Pancreas (tissue), 10 donors: ENCODE results near the gene RPL23. TPM values are rescaled to one million over a fixed set of nuclear protein-coding genes. Genes with fewer than 3 reads are reported as not detected.

ENCODE experiments used
- ATAC-seq, 4 donors: fragments of 200-7000 bp; cut with Tn5 transposase; one replicate each; pipeline versions ENCODE4 v1.8.0 to v1.9.1; 2020; ENCODE audit warnings: mild to moderate bottlenecking in 4 of 4, moderate library complexity in 4 of 4
- DNase-seq, 6 donors: peaks; one replicate each; pipeline ENCODE4 v3.0.0-alpha.2; 2020
- FAIRE-seq: peaks from 2 replicates; lab custom pipeline; 2012; peaks lifted over from hg19 to GRCh38; lab: Jason Lieb, UNC
- H3K27ac ChIP-seq, 4 donors: fragments of 200-600 bp; sonication (generic); 1 replicate in 3 of 4; 2 replicates in 1 of 4; pipeline versions ENCODE4 v1.5.0 to v1.8.0; 2020
- H3K27me3 ChIP-seq, 4 donors: fragments of 200-600 bp; one replicate each; pipeline ENCODE4 v1.8.0; 2021
- H3K36me3 ChIP-seq, 3 donors: fragments of 200-600 bp; sonication (generic) in 1 of 3; one replicate each; pipeline versions ENCODE4 v1.5.0 to v1.8.0; 2020 to 2021
- H3K4me1 ChIP-seq, 3 donors: fragments of 200-600 bp; one replicate each; pipeline ENCODE4 v1.8.0; 2021
- H3K4me3 ChIP-seq, 4 donors: fragments of 200-600 bp; sonication (generic) in 2 of 4; one replicate each; pipeline versions ENCODE4 v1.5.0 to v1.8.0; 2020 to 2021
- H3K9me3 ChIP-seq, 4 donors: fragments of 200-600 bp; one replicate each; pipeline ENCODE4 v1.8.0; 2021
- WGBS, 2 donors: extraction: QIAGEN DNeasy Blood & Tissue Kit; methylation state at CpG; one replicate each; pipeline ENCODE4 v1.1.7; 2013; 5-methylcytosine and 5-hydroxymethylcytosine counted together
- intact Hi-C, 3 donors: fragments of 100-400 bp; cut with DNase I; formaldehyde crosslinking; loops; one replicate each; pipeline versions ENCODE4 v1.11.1 to v1.14.2; 2022
- polyA plus RNA-seq, 2 donors: library from polyadenylated mRNA; stranded (reverse); fragments of 200-250 nt; gene quantifications; one replicate each; pipeline ENCODE4 v1.2.3, GENCODE V29; 2013
- total RNA-seq, 6 donors: library from RNA; stranded (reverse); fragmentation: NEBNext Ultra II Directional in 4 of 6; extraction: Animal tissue kit (Norgen Biotek cat#: 25700) in 4 of 6; gene quantifications; one replicate each; pipeline versions ENCODE4 v1.2.1 to v1.2.4, GENCODE V29; 2021 to 2023
- TF ChIP-seq, protein P1 (sequence below), 4 donors: fragments of 200-600 bp; sonication (generic) in 3 of 4; IDR thresholded peaks; one replicate each; pipeline versions ENCODE4 v1.5.0 to v1.8.0; 2021; ENCODE audit warnings: antibody characterized with exemption in 4 of 4
- donor health status: healthy with polysubstance abuse.
- donor health status: DM: no; HTN: no; CAD: no; lungs with moderate emphysema.
- donor health status: DM: no; HTN: no; CAD: no.
- donor health status: control.
- donor health status: control.
- donor health status: Bipolar disorder and iron deficiency.
- donor health status: DM: yes; HTN: yes; CAD: no.
- donor health status: DM: no; HTN: no; CAD: no.
- donor health status: DM: no; HTN: no; CAD: no.
- donor health status: DM: yes; HTN: yes; CAD: no.

RPL23 gene
- total and polyA plus RNA-seq, 8 donors = 569 to 1,507 (median 845) TPM

DNA sequence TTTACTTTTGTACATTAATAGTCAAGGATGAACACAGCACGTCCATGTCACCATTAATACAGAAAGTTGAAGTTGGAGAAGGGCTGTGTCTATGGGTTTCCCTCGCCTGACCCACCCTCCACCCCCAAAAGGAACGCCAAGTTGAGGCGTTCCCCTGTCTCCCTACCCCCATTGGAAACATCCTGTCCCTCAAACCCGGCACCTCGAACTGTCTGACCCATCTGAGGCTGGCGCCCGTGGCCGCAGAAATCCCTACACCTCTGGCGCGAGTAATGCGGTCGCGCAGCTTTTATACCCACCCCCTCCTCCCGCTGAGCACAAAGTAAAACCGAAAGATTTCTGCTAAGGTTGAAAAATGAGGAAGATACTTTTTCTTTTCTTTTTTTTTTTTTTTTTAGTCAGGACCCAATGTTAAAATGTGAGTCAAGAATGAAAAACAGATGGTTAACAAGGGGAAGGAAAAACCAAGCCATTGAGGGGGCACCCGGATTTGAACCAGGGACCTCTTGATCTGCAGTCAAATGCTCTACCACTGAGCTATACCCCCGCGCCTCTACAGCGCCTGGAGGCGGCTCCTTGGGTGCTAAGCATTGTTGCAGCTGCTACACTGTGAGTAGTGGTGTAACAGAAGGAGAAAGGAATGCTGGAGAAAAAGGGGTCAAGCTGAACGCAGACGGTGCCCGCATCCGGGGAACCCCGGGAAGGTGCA is 15.4 kb upstream of the RPL23 start:
- Histone ChIP-seq H3K27ac (peak overlapping the region; percentile 91 to 92 (median 91)), H3K36me3 (no peaks in the 10 kb centered on the region), H3K9me3 (no peaks in the 10 kb centered on the region), H3K27me3 (no peaks in the 10 kb centered on the region), H3K4me3 (peak overlapping the region; percentile 91 to 95 (median 94)), H3K4me1 (peaks cover 20 to 30% (median 20%) of the 10 kb centered on the region in 3 donors)
- TF ChIP-seq, protein P1, sequence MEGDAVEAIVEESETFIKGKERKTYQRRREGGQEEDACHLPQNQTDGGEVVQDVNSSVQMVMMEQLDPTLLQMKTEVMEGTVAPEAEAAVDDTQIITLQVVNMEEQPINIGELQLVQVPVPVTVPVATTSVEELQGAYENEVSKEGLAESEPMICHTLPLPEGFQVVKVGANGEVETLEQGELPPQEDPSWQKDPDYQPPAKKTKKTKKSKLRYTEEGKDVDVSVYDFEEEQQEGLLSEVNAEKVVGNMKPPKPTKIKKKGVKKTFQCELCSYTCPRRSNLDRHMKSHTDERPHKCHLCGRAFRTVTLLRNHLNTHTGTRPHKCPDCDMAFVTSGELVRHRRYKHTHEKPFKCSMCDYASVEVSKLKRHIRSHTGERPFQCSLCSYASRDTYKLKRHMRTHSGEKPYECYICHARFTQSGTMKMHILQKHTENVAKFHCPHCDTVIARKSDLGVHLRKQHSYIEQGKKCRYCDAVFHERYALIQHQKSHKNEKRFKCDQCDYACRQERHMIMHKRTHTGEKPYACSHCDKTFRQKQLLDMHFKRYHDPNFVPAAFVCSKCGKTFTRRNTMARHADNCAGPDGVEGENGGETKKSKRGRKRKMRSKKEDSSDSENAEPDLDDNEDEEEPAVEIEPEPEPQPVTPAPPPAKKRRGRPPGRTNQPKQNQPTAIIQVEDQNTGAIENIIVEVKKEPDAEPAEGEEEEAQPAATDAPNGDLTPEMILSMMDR (IDR thresholded peaks at IDR 0.05) = no peak
- intact Hi-C loops = no loop called here
- 4 to 5% methylated on average over 26 of the region's 26 CpGs for WGBS, 2 donors
- FAIRE-seq (no peak), DNase-seq (peak; percentile 83 to 98 (median 95)), ATAC-seq (peak; percentile 60 to 74 (median 64))

DNA sequence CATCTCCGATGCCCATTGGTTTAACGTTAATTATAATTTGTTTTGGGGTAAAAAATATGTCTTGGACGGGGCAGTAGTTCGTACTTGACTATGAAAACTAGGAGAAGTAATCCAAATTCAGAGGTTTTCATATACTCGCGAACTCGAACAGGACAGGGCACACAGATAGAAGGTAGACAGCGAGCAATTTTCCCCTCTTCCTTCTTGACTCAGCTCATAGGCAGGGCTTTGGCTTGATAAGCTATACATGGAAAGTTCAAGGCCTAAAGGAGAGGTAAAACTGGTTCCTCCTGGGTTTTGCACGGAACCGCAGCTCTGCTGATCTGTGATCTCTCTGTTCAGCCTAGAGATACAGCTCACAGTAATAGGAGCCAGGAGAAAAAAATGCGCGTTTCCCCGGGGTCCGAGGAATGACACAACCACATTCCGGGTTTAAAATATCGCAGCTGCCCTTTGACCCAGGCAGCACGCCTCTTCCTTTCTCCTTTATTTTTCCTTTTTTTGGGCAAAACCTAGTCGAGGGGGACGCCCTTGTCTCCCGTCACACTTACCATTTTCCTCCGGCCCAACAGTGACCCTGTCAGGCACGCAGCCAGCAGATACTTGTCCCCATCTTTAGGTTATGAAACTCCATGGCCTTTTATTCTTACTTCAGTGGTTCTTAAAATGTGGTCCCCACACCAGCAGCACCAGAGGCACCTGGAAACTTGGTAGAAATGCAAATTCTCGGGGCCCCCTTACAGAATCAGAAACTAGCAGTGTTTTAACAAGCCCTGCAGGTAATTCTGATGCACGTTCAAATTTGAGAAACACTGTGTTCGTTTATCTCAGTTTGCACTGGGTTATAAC is 14.7 kb upstream of the RPL23 start:
- TF ChIP-seq, protein P1 (IDR thresholded peaks at IDR 0.05) = no peak
- ATAC-seq (peak in 2 of 4 donors; percentile 0), FAIRE-seq (no peak), DNase-seq (peak in 2 of 6 donors; percentile 21 to 48)
- Histone ChIP-seq H3K9me3 (no peaks in the 10 kb centered on the region), H3K4me3 (peak overlapping the region in 2 of 4 donors; percentile 93 to 94), H3K27ac (peak overlapping the region; percentile 91 to 92 (median 91)), H3K36me3 (no peaks in the 10 kb centered on the region), H3K27me3 (no peaks in the 10 kb centered on the region), H3K4me1 (peaks cover 13 to 22% (median 13%) of the 10 kb centered on the region in 3 donors)
- intact Hi-C loops = no loop called here
- 12 to 22% methylated on average over 25 of the region's 25 CpGs for WGBS, 2 donors

DNA sequence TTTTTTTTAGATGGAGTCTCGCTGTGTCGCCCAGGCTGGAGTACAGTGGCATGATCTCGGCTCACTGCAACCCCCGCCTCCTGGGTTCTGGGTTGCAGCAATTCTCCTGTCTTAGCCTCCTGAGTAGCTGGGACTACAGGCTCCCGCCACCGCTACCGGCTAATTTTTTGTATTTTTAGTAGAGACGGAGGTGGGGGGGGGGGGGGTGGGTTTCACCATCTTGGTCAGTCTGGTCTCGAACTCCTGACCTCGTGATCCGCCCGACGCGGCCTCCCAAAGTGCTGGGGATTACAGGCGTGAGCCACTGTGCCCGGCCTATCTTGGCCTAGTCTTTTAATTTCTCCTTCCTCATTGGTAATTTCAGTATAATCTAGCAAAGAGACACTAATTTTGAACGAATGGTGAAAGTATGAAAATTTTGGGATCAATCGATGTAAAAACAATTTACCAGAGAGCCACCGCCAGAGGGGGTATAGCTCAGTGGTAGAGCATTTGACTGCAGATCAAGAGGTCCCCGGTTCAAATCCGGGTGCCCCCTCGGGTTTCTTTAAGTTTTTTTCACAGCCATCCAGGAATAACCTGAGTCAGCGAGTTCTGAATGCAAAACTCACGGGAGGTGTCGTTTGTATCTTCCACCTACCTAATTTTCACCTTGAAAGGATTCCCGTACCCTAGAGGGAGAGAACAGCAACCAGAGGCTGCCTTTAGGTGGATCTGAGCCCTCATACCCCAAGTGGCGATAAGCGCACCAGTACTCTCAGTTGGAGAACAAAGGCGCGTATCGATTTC is 13.9 kb upstream of the RPL23 start:
- Histone ChIP-seq H3K9me3 (no peaks in the 10 kb centered on the region), H3K4me3 (peak overlapping the region in 2 of 4 donors; percentile 93 to 94), H3K27me3 (no peaks in the 10 kb centered on the region), H3K27ac (peak overlapping the region in 3 of 4 donors; percentile 39 to 92 (median 91)), H3K36me3 (no peaks in the 10 kb centered on the region), H3K4me1 (peaks cover 4 to 14% (median 4%) of the 10 kb centered on the region in 3 donors)
- FAIRE-seq (no peak), ATAC-seq (no peak), DNase-seq (peak in 4 of 6 donors; percentile 18 to 79 (median 62))
- intact Hi-C loops = no loop called here
- WGBS, 2 donors = 24 to 42% methylated on average over 30 to 31 of the region's 31 CpGs
- TF ChIP-seq, protein P1 (IDR thresholded peaks at IDR 0.05) = no peak

DNA sequence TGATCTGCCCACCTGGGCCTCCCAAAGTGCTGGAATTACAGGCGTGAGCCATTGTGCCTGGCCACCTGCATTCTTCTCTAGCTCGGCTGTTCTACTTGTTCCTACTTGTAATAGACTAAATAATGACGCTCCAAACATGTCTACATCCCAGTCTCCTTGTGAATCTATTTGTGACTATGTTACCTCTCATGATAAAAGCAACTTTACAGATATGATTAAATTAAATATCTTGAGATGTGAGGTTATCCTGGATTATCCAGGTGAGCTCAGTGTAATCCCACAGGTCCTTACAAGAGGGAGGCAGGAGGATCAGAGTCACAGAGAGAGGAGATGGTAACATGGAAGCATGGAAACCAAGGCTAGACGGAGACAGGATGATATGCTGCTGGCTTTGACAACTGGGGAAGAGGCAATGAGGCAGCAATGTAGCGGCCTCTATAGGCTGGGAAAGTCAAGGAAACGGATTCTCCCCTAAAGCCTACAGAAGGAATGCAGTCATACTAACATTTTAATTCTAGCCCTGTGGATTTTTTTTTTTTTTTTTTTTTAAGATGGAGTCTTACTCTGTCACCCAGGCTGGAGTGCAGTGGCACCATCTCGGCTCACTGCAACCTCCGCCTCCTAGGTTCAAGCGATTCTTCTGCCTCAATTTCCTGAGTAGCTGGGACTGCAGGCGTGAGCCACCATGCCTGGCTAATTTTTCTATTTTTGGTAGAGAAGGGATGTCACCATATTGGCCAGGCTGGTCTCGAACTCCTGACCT is 11.3 kb upstream of the RPL23 start:
- Histone ChIP-seq H3K4me3 (no peak overlapping the region), H3K4me1 (peaks cover 0 to 7% (median 0%) of the 10 kb centered on the region in 3 donors), H3K9me3 (no peaks in the 10 kb centered on the region), H3K27me3 (no peaks in the 10 kb centered on the region), H3K36me3 (no peaks in the 10 kb centered on the region), H3K27ac (no peak overlapping the region)
- intact Hi-C loops = no loop called here
- DNase-seq (peak in 1 of 6 donors; percentile 11), FAIRE-seq (no peak), ATAC-seq (no peak)
- 64 to 65% methylated on average over 11 of the region's 11 CpGs for WGBS, 2 donors
- TF ChIP-seq, protein P1 (IDR thresholded peaks at IDR 0.05) = no peak
